ENCODE data around the gene SLC22A16.
"Not testable (repeated sequence)": the region's sequence is repeated elsewhere in the genome, so short reads cannot be mapped to it uniquely, and the experiment has no call there.

SLC22A16 gene

DNA sequence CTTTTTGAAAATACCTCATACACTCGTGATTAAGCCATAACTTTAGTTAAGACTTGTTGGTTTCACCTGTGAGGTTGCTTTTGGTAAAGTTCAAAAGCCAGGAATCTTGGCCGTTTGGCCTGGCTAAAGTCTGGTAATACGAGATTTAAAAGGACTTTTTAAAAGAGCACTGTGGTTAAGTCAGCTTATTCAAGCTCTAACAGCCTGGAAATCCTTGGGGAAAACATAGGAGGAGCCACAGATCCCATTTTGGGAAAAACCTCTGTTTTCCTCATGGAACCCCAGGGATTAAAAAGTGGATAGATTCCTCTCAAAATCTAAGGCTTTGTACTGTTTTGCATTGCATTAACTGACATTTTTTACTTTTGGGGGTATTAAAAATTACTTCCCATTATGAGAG, 13.7 kb upstream of the SLC22A16 start:
- Histone ChIP-seq H3K4me3 (no peak overlapping the region), H3K27ac (no peak overlapping the region)
- no peak for DNase-seq (ENCODE audit: low spot score)
- TF ChIP-seq CTCF (IDR thresholded peaks at IDR 0.05): no peak

GRCh38 chr6:110488606-110489190, 12.3 kb upstream of the SLC22A16 start:
- no peak overlapping the region for H3K27ac ChIP-seq
- H3K4me3 ChIP-seq: no peak overlapping the region
- DNase-seq (ENCODE audit: low spot score): no peak
- TF ChIP-seq CTCF (IDR thresholded peaks at IDR 0.05): no peak

GRCh38 chr6:110487968-110488381, 11.6 kb upstream of the SLC22A16 start:
- DNase-seq (ENCODE audit: low spot score); H3K4me3 ChIP-seq; H3K27ac ChIP-seq: not testable (repeated sequence)

DNA sequence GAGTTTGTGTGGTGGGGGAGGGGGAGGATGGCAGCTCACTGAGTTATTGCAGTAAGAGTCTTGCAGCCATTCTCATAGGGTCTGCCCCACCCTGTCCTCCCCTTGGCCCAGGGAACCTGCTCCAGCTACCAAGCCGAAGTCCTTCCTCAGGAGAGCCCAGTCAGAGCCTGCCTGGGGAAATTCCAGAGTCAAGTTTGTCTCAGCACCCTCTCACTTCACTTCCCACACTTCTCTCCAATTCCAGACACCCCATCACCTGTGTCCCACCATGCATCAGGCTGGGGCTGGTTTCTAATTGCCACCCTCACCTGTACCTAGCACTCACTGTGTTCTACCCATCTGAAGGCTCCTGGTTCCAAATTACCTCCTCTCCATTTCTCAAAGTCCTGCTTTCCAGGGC, 10.3 kb upstream of the SLC22A16 start:
- DNase-seq (ENCODE audit: low spot score): no peak
- no peak for TF ChIP-seq CTCF (IDR thresholded peaks at IDR 0.05)
- H3K27ac ChIP-seq: no peak overlapping the region
- no peak overlapping the region for H3K4me3 ChIP-seq

DNA sequence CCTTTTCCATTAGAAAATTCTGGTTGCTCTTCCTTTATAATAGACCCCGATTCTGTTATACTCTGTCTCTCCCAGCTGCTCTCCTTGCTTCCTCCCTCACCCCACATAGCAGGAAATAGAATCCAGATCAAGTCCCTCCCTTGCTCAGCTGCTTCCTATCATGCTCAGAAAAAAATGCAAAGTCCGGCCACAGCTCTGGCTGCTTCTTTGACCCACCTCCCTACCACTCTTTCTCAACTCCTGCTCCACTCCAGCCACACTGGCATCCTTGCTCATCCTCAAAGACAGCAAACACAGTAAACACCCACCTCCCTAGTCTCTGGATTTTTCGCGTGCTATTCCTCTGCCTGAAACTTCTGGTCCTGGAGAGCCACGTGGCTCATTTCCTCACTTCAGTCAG, 9.1 kb upstream of the SLC22A16 start:
- Histone ChIP-seq H3K27ac (no peak overlapping the region), H3K4me3 (no peak overlapping the region)
- DNase-seq (ENCODE audit: low spot score): no peak
- no peak for TF ChIP-seq CTCF (IDR thresholded peaks at IDR 0.05)

GRCh38 chr6:110484321-110484720, 7.9 kb upstream of the SLC22A16 start:
- Histone ChIP-seq H3K4me3 (no peak overlapping the region), H3K27ac (no peak overlapping the region)
- DNase-seq (ENCODE audit: low spot score): no peak
- TF ChIP-seq CTCF (IDR thresholded peaks at IDR 0.05): no peak

GRCh38 chr6:110482774-110483400, 6.5 kb upstream of the SLC22A16 start:
- Histone ChIP-seq H3K4me3 (no peak overlapping the region), H3K27ac (no peak overlapping the region)
- no peak for TF ChIP-seq CTCF (IDR thresholded peaks at IDR 0.05)
- DNase-seq (ENCODE audit: low spot score): no peak
